Measurements from ENCODE around the gene UBL5. TPM values are rescaled to one million over a fixed set of nuclear protein-coding genes. Genes with fewer than 3 reads are reported as not detected.

The UBL5 gene
- total and polyA plus RNA-seq, 4 donors: 155 to 339 (median 205) TPM

GRCh38 chr19:9808855-9809824 is 18.6 kb upstream of the UBL5 start:
- no peak overlapping the region for H3K9ac ChIP-seq (ENCODE audit: low read depth in 1 of 2, low read length in 2 of 2)
- peaks cover 5 to 42% (median 22%) of the 10 kb centered on the region in 4 donors for H3K36me3 ChIP-seq (ENCODE audit: control insufficient read depth in 4 of 4, insufficient read depth in 3 of 4, low read depth in 1 of 4, low read length in 3 of 4)
- no peak for TF ChIP-seq FOXA1 (IDR thresholded peaks at IDR 0.05)
- no peak for TF ChIP-seq GABPA (IDR thresholded peaks at IDR 0.05 in 1 of 2, conservative IDR thresholded peaks at IDR 0.05 in 1 of 2)
- TF ChIP-seq YY1 (IDR thresholded peaks at IDR 0.05): no peak
- no peak for TF ChIP-seq RAD21 (IDR thresholded peaks at IDR 0.05)
- no peak for TF ChIP-seq NR2F2 (IDR thresholded peaks at IDR 0.05)
- no peak for TF ChIP-seq ATF3 (IDR thresholded peaks at IDR 0.05)
- TF ChIP-seq FOXA2 (IDR thresholded peaks at IDR 0.05): no peak
- no peak for TF ChIP-seq TAF1 (conservative IDR thresholded peaks at IDR 0.05)
- TF ChIP-seq SP1 (IDR thresholded peaks at IDR 0.05): no peak
- no peak for TF ChIP-seq CTCF (IDR thresholded peaks at IDR 0.05; ENCODE audit: low read depth, low read length, missing input control)
- TF ChIP-seq JUND (IDR thresholded peaks at IDR 0.05): no peak
- no peak for TF ChIP-seq ZBTB33 (IDR thresholded peaks at IDR 0.05)
- no peak for DNase-seq (ENCODE audit: low spot score)
- H3K9me3 ChIP-seq (ENCODE audit: control insufficient read depth in 4 of 4, low read length in 3 of 4): no peaks in the 10 kb centered on the region
- no peak overlapping the region for H3K4me3 ChIP-seq (ENCODE audit: low read depth in 1 of 3, low read length in 3 of 3)
- H3K27ac ChIP-seq (ENCODE audit: low read depth in 1 of 2, low read length in 2 of 2): no peak overlapping the region
- no peaks in the 10 kb centered on the region for H3K4me1 ChIP-seq (ENCODE audit: control insufficient read depth in 4 of 4, insufficient read depth in 4 of 4, low read length in 3 of 4)
- WGBS: 94% methylated on average over 11 of the region's 11 CpGs
- H3K27me3 ChIP-seq (ENCODE audit: control insufficient read depth in 4 of 4, insufficient read depth in 4 of 4, low read length in 3 of 4): no peaks in the 10 kb centered on the region

GRCh38 chr19:9811139-9811538 is 16.6 kb upstream of the UBL5 start:
- H3K36me3 ChIP-seq (ENCODE audit: control insufficient read depth in 4 of 4, insufficient read depth in 3 of 4, low read depth in 1 of 4, low read length in 3 of 4): peaks cover 5 to 39% (median 22%) of the 10 kb centered on the region in 4 donors
- H3K27ac ChIP-seq (ENCODE audit: low read depth in 1 of 2, low read length in 2 of 2): no peak overlapping the region
- no peak overlapping the region for H3K4me3 ChIP-seq (ENCODE audit: low read depth in 1 of 3, low read length in 3 of 3)
- no peak for DNase-seq (ENCODE audit: low spot score)
- no peaks in the 10 kb centered on the region for H3K9me3 ChIP-seq (ENCODE audit: control insufficient read depth in 4 of 4, low read length in 3 of 4)
- peaks cover 0 to 2% (median 1%) of the 10 kb centered on the region in 4 donors for H3K4me1 ChIP-seq (ENCODE audit: control insufficient read depth in 4 of 4, insufficient read depth in 4 of 4, low read length in 3 of 4)
- no peaks in the 10 kb centered on the region for H3K27me3 ChIP-seq (ENCODE audit: control insufficient read depth in 4 of 4, insufficient read depth in 4 of 4, low read length in 3 of 4)
- WGBS: 98% methylated on average over 21 of the region's 21 CpGs
- H3K9ac ChIP-seq (ENCODE audit: low read depth in 1 of 2, low read length in 2 of 2): no peak overlapping the region
- no peak for TF ChIP-seq CTCF (IDR thresholded peaks at IDR 0.05; ENCODE audit: low read depth, low read length, missing input control)
- no peak for TF ChIP-seq JUND (IDR thresholded peaks at IDR 0.05)
- no peak for TF ChIP-seq ZBTB33 (IDR thresholded peaks at IDR 0.05)
- no peak for TF ChIP-seq NR2F2 (IDR thresholded peaks at IDR 0.05)
- no peak for TF ChIP-seq HNF4A (conservative IDR thresholded peaks at IDR 0.05)
- TF ChIP-seq RXRA (IDR thresholded peaks at IDR 0.05): no peak
- TF ChIP-seq FOXA2 (IDR thresholded peaks at IDR 0.05): no peak
- TF ChIP-seq REST (IDR thresholded peaks at IDR 0.05): no peak
- TF ChIP-seq YY1 (IDR thresholded peaks at IDR 0.05): no peak
- no peak for TF ChIP-seq GABPA (IDR thresholded peaks at IDR 0.05 in 1 of 2, conservative IDR thresholded peaks at IDR 0.05 in 1 of 2)
- TF ChIP-seq SP1 (IDR thresholded peaks at IDR 0.05): no peak
- TF ChIP-seq RAD21 (IDR thresholded peaks at IDR 0.05): no peak
- TF ChIP-seq FOXA1 (IDR thresholded peaks at IDR 0.05): no peak
- no peak for TF ChIP-seq TAF1 (conservative IDR thresholded peaks at IDR 0.05)
- no peak for TF ChIP-seq MAX (IDR thresholded peaks at IDR 0.05)
- no peak for TF ChIP-seq EGR1 (IDR thresholded peaks at IDR 0.05; ENCODE audit: low read depth in 2 of 2)

All from liver (tissue), 9 donors.